Measurements from ENCODE around the gene TBC1D23. TPM values are rescaled to one million over a fixed set of nuclear protein-coding genes. Genes with fewer than 3 reads are reported as not detected.

TBC1D23 gene
- total RNA-seq: 10 to 100 TPM; 28.8 to 31.2 TPM

DNA sequence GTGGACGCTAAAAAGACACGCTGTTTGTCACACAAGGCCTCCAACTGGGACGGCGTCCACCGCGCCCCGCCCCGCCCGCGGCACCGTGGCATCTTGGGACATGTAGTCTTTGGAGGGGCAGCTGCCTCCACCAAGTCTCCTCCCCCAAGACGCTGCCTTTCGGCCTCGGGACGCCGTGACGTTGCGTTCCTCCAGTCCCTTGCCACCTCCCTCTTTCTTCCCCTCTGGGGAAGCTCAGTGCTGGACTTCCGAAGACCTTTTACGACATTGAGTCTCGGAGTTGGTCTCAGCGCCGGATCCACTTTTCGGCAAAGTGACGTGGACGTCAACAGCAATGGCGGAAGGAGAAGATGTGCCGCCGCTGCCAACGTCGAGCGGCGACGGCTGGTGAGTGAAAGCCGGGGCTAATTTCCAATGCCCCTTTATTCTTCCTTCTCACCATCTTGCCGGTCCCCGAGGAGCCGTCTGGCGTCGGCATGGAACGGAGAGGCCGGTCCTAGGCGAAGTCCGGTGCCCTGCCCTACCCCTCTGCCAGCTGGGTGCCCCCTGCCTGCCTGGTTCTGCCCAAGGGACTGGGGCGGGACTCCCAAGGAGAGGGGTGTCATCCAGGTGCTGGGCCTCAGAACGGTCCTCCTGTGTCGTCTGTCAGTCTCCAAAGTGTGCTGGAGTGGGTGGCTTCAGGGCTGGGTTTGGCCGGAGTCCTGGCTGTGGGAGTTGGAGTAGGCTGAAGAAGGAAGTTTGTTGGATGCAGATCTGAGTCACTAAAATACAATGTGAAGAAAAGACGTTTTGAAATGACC, at the start of gene TBC1D23:
Gene TBC1D23 (plus strand): TSS at position 308 of the 800 bp plus-strand sequence. CDS start 27 bp downstream, at position 335.

GRCh38 chr3:100334488-100335351, 73.9 kb downstream of the TBC1D23 start, which contains the start of gene NIT2:
Gene NIT2, plus strand, starts transcription at chr3:100334757. Its CDS starts 35 bp downstream, at chr3:100334792.

Other genes starting within 250 kb of the TBC1D23 start
- under 1 TPM; 0.34 to 0.58 TPM for gene FILIP1L, start 146.5 kb upstream of the TBC1D23 start, total RNA-seq
- gene NIT2, start 73.8 kb downstream of the TBC1D23 start, total RNA-seq: 10 to 100 TPM; 50.7 to 52.2 TPM
- gene TOMM70, start 140.1 kb downstream of the TBC1D23 start, total RNA-seq: 10 to 100 TPM; 36.3 to 37.6 TPM
- 1 to 10 TPM; 1.1 to 1.2 TPM for gene LNP1, start 140.5 kb downstream of the TBC1D23 start, total RNA-seq
- gene TMEM45A, start 231.6 kb downstream of the TBC1D23 start, total RNA-seq: under 1 TPM; 0.19 to 0.45 TPM